CD4-positive, alpha-beta T cell treated with Interleukin-10 for 1 hour (primary cell): ENCODE results near the gene RGS9.
"Not testable (repeated sequence)": the region's sequence is repeated elsewhere in the genome, so short reads cannot be mapped to it uniquely, and the experiment has no call there.

ENCODE experiments used
- DNase-seq: peaks from one replicate; pipeline ENCODE4 v3.0.0-alpha.2; 2020

Gene RGS9

GRCh38 chr17:65116515-65116914 lies 20.7 kb upstream of the RGS9 start:
- DNase-seq: not testable (repeated sequence)

GRCh38 chr17:65117384-65118035 lies 19.7 kb upstream of the RGS9 start:
- no peak for DNase-seq

- DNase-seq: peak; percentile 15
These were observed 15.8 kb upstream of the RGS9 start for GRCh38 chr17:65121368-65121767.

- no peak for DNase-seq
These were observed 15.0 kb upstream of the RGS9 start for GRCh38 chr17:65121916-65122806.

- peak; percentile 91 for DNase-seq
These were observed 14.1 kb upstream of the RGS9 start for GRCh38 chr17:65122836-65123756.

GRCh38 chr17:65123757-65124675 lies 13.2 kb upstream of the RGS9 start:
- no peak for DNase-seq

- no peak for DNase-seq
These were observed 6.3 kb upstream of the RGS9 start for GRCh38 chr17:65130832-65131231.

GRCh38 chr17:65131240-65131639 lies 5.9 kb upstream of the RGS9 start:
- no peak for DNase-seq

- no peak for DNase-seq
These were observed 5.2 kb upstream of the RGS9 start for GRCh38 chr17:65131946-65132345.

GRCh38 chr17:65134035-65134434 lies 3.1 kb upstream of the RGS9 start:
- DNase-seq: no peak

- no peak for DNase-seq
These were observed 2.1 kb downstream of the RGS9 start for GRCh38 chr17:65139101-65139764.

GRCh38 chr17:65142247-65142646 lies 5.1 kb downstream of the RGS9 start:
- no peak for DNase-seq

GRCh38 chr17:65143889-65144604 lies 6.9 kb downstream of the RGS9 start:
- no peak for DNase-seq

GRCh38 chr17:65145743-65146142 lies 8.6 kb downstream of the RGS9 start:
- DNase-seq: no peak

- no peak for DNase-seq
These were observed 10.8 kb downstream of the RGS9 start for GRCh38 chr17:65147955-65148354.

- no peak for DNase-seq
These were observed 17.8 kb downstream of the RGS9 start for GRCh38 chr17:65154770-65155589.

- DNase-seq: no peak
These were observed 18.5 kb downstream of the RGS9 start for GRCh38 chr17:65155622-65156021.

GRCh38 chr17:65156185-65156834 lies 19.1 kb downstream of the RGS9 start:
- no peak for DNase-seq

GRCh38 chr17:65156835-65157565 lies 19.8 kb downstream of the RGS9 start:
- no peak for DNase-seq
